Panc1 (cell line): Measurements from ENCODE around the gene UROD. TPM values are rescaled to one million over a fixed set of nuclear protein-coding genes. Genes with fewer than 3 reads are reported as not detected.

Experiments
- ATAC-seq: fragments of 200-7000 bp; cut with Tn5 transposase; 2 replicates; pipeline ENCODE4 v1.9.1; 2020; ENCODE audit warnings: mild to moderate bottlenecking, moderate library complexity
- BruUV-seq: library from RNA; stranded (reverse); fragments of 400-500 nt; replicated peaks from 2 replicates; lab custom pipeline; 2021; lab: Mats Ljungman, UMichigan
- CTCF ChIA-PET: fragments of 300-600 bp; sonication (Branson Sonifier 250); formaldehyde crosslinking; loops from one replicate; lab custom pipeline; 2022; ENCODE audit warnings: antibody characterized with exemption; lab: Charles Lee
- POLR2A ChIA-PET: fragments of 300-600 bp; sonication (Branson Sonifier 250); formaldehyde crosslinking; loops from one replicate; lab custom pipeline; 2022; ENCODE audit warnings: antibody characterized with exemption; lab: Charles Lee
- DNase-seq: peaks from one replicate; pipeline ENCODE4 v3.0.0-alpha.2; 2010; ENCODE audit warnings: low read depth, low spot score
- H3K27ac ChIP-seq: 2 replicates; pipeline ENCODE4 v1.5.1; 2011; ENCODE audit warnings: mild to moderate bottlenecking, low read length, inconsistent platforms
- H3K27me3 ChIP-seq: fragments of 200-500 bp; sonication (Bioruptor generic); 2 replicates; pipeline ENCODE4 v1.6.0; 2014; ENCODE audit warnings: low read length, inconsistent platforms; ENCODE audit not compliant: control insufficient read depth, insufficient read depth
- H3K36me3 ChIP-seq: fragments of 200-500 bp; sonication (Bioruptor generic); 2 replicates; pipeline ENCODE4 v1.5.1; 2014; ENCODE audit warnings: inconsistent platforms, mild to moderate bottlenecking, low read length, moderate library complexity; ENCODE audit not compliant: control insufficient read depth, insufficient read depth
- H3K4me1 ChIP-seq: 2 replicates; pipeline ENCODE4 v1.5.1; 2011; ENCODE audit warnings: inconsistent platforms, mild to moderate bottlenecking, low read length, moderate library complexity; ENCODE audit not compliant: control insufficient read depth, insufficient read depth
- H3K4me3 ChIP-seq, 2 experiments: 2 replicates each; pipeline ENCODE4 v1.5.1; 2011 to 2012; ENCODE audit warnings: low read depth in 2 of 2, low read length in 2 of 2, mild to moderate bottlenecking in 2 of 2, inconsistent platforms in 1 of 2, moderate library complexity in 1 of 2
- H3K9me3 ChIP-seq: fragments of 200-500 bp; sonication (Bioruptor generic); 2 replicates; pipeline ENCODE4 v1.5.1; 2014; ENCODE audit warnings: low read depth, mild to moderate bottlenecking, inconsistent platforms, low read length, moderate library complexity; ENCODE audit not compliant: control insufficient read depth, insufficient read depth
- CTCF ChIP-seq: fragments of 450-650 bp; IDR thresholded peaks from 2 replicates; pipeline ENCODE4 v1.5.1; 2017; ENCODE audit warnings: mild to moderate bottlenecking
- POLR2AphosphoS5 ChIP-seq: IDR thresholded peaks from 2 replicates; pipeline ENCODE4 v1.6.1; 2012; ENCODE audit warnings: mild to moderate bottlenecking, low read depth, low read length, moderate library complexity
- REST ChIP-seq, 2 experiments: IDR thresholded peaks; 2 replicates each; pipeline ENCODE4 v1.6.1; 2011 to 2012; ENCODE audit warnings: low read depth in 2 of 2, control low read depth in 1 of 2, low read length in 1 of 2, mild to moderate bottlenecking in 1 of 2, moderate library complexity in 1 of 2; ENCODE audit not compliant: insufficient read depth in 1 of 2
- SIN3A ChIP-seq: IDR thresholded peaks from 2 replicates; pipeline ENCODE4 v1.6.1; 2012; ENCODE audit warnings: low read depth, mild to moderate bottlenecking, low read length, moderate library complexity, borderline replicate concordance; ENCODE audit not compliant: insufficient read depth
- TCF7L2 ChIP-seq: IDR thresholded peaks from 2 replicates; pipeline ENCODE4 v1.6.1; 2011; ENCODE audit warnings: mild to moderate bottlenecking, low read depth, low read length, inconsistent platforms
- in situ Hi-C: cut with HindIII; loops from 2 replicates; pipeline ENCODE4 v1.10.0; 2016; ENCODE audit warnings: low sequenced_read_pairs, low pct_unique_long_range_greater_than_20kb
- intact Hi-C: fragments of 100-400 bp; cut with micrococcal nuclease; formaldehyde crosslinking; loops from one replicate; pipeline ENCODE4 v1.10.0; 2022; ENCODE audit not compliant: unreplicated experiment
- total RNA-seq: library from RNA; stranded (reverse); gene quantifications from one replicate; pipeline ENCODE4 v1.2.1, GENCODE V29; 2021; ENCODE audit not compliant: unreplicated experiment

The UROD gene
- total RNA-seq, 1 experiment from 2014 or later: 76.8 TPM

- in situ Hi-C loops (no loop called here), intact Hi-C loops (no loop called here)
- Histone ChIP-seq H3K36me3 (no peaks in the 10 kb centered on the region), H3K27ac (no peak overlapping the region), H3K27me3 (no peaks in the 10 kb centered on the region), H3K9me3 (no peaks in the 10 kb centered on the region), H3K4me3 (no peak overlapping the region), H3K4me1 (no peaks in the 10 kb centered on the region)
- BruUV-seq: no TSS peak
- TF ChIP-seq POLR2AphosphoS5: no peak
- no peak for TF ChIP-seq REST (IDR thresholded peaks at IDR 0.05; ENCODE audit: insufficient read depth in 1 of 2, low read depth in 2 of 2, low read length in 1 of 2)
- TF ChIP-seq SIN3A: no peak
- TF ChIP-seq CTCF: no peak
- TF ChIP-seq TCF7L2: no peak
- CTCF ChIA-PET: no interaction called here
- no peak for ATAC-seq
- POLR2A ChIA-PET: interaction anchor here (0.7 kb wide), 1 partner anchor 129 kb away, joined by 3 read pairs; no protein-coding TSS in a partner anchor
- no peak for DNase-seq
Measured at GRCh38 chr1:45033356-45033755, 21.3 kb downstream of the UROD start.

GRCh38 chr1:45035631-45036301, 23.7 kb downstream of the UROD start:
- in situ Hi-C loops: no loop called here
- ChIA-PET POLR2A (no interaction called here), CTCF (no interaction called here)
- TF ChIP-seq SIN3A (no peak), POLR2AphosphoS5 (no peak), TCF7L2 (no peak), CTCF (no peak), REST (IDR thresholded peaks at IDR 0.05; ENCODE audit: insufficient read depth in 1 of 2, low read depth in 2 of 2, low read length in 1 of 2) (no peak)
- Histone ChIP-seq H3K4me1 (no peaks in the 10 kb centered on the region), H3K27ac (no peak overlapping the region), H3K27me3 (no peaks in the 10 kb centered on the region), H3K36me3 (no peaks in the 10 kb centered on the region), H3K9me3 (no peaks in the 10 kb centered on the region), H3K4me3 (no peak overlapping the region)
- intact Hi-C loops: no loop called here
- DNase-seq: no peak
- no peak for ATAC-seq
- no TSS peak for BruUV-seq
